ENCODE data around the gene MYH11.
A peak's percentile ranks its signal among the peaks of the same experiment; 100 is the strongest.
"Not testable (repeated sequence)": the region's sequence is repeated elsewhere in the genome, so short reads cannot be mapped to it uniquely, and the experiment has no call there.

The MYH11 gene

DNA sequence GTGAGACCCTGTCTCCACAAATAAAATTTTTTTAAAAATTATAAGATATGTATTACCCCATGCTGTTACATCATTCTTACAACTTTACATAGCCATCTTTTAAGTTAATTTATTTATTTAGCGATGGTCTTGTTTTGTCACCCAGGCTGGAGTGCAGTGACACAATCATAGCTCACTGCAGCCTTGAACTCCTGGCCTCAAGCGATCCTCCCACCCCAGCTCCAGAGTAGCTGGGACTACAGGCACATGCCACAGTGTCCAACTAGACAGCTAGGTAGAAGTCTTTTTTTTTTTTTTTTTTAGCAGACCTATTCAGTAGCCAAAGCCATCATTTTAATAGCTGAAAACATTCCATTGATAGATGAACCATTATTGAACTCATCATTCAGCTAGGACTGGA is 114.1 kb downstream of the MYH11 start:
- no peak for DNase-seq

DNA sequence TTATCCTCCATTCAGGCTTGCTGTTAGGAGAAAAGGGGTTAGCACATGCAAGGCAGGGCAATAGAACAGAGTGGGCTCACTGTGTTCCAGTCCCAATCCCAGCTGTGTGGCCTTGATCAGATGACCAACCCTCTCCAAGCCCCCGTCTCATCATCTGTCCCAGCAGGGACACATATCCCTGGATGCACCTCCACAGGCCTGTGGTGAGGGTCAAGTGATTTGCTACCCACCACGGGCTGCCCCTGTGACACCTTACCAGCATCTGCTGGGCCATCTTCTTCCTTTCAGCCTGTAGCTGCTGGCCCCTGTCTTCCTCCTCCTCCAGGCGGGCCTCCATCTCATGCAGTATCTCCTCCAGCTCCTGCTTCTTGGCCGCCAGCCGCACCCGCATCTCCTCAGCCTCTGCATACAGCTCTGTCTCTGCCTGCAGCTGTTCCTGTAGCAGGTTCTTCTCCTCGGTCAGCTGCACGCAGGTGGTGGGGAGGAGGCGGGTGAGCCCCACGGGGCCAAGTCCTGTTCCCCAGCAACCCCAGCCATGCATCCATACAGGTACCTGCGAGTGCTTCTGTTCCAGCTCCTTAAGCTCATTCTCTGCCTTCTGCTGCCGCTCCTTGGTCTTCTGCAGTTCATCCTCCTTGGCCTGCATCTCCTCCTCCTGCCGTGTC is 115.5 kb downstream of the MYH11 start:
- DNase-seq, result no peak

DNA sequence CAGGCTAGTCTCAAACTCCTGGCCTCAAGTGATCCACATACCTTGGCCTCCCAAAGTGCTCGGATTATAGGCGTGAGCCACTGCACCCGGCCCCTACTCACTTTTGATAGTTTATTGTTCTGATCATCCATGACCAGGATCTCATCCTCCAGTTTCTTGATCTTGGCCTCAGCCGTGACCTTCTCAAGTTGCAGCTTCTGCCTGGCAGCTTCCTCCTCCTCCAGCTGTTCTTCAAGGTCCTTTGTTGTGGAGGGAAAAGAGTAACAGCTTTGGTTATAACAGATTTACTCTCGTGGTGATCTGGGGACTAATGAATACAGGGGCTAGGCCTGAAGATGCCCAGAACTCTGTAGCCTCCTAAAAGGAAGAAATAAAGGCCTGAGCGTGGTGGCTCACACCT is 116.9 kb downstream of the MYH11 start:
- no peak for DNase-seq

DNA sequence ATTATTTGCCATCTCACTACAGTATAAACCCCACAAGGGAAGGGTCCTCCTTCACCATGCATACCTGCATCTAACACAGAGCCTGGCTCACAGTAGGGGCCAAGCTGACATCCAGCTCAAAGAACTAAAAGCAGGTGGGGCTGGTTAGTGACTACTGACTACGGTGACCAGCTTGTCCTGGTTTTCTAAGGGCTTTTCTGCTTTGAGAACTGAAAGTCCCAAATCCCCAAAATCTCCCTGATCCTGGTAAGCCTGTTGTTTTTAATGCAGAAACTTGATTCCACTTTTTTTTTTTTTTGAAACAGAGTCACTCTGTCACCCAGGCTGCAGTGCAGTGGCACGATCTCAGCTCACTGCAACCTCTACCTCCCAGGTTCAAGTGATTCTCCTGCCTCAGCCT is 117.4 kb downstream of the MYH11 start:
- DNase-seq, result no peak

DNA sequence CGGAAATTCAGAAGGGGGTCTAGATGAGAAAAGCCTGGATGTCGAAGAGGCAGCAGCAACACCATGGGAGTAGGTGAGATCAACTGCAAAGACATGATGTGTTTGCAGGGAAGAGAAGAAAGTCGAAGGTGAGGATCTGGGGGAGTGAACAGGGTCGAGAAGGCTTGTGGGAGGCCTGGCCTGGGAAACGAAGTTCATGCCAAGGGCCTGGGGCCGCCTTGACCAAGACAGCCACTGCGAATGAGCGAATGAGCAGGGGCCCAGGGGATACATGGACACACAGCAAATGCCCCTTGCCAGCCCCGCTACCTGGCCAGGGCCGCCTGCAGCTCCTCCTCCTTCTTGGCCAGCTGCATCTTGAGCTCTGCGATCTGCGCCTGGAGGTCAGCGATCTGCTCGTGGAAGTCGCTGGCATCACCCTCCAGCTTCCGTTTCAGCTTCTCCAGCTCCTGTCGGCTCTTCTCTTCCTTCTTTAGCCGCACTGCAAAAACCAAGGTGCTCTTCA is 119.6 kb downstream of the MYH11 start:
- no peak for DNase-seq

DNA sequence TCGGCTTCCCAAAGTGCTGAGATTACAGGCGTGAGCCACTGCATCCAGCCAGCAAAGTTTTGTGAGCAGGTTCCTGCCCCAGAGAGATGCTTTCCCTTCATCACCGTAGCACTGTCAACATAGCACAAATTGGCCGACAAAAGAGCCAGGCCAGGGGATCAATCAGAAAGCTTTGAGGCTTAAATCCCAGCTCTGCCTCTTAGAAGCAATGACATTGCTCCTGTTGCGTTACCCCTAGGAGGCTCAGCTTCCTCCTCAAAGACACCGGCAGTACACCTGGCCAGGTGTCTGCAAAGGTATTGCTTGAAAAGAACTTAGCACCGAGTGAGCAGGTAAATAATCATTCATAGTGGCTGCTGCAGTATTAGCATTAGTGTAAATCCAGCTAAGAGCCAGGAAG is 120.3 kb downstream of the MYH11 start:
- DNase-seq, result no peak

DNA sequence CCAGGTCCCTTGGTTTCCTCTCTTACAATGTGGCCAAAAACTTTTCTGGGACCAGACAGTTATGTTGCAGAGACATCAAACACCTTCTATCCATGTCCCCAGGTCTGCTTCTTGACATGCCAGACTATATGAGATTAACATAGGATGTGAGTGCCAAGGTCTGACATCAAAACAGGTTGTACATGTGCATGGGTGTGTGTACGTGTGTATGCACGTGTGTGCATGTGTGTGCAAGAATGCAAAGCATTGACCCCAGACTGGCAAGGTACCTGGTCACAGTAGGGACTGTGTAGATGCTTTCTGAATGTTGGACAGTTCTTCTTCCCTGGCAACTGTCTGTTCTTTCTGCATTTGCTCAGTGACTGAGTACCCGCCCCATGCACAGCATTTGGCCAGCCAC is 121.2 kb downstream of the MYH11 start:
- no peak for DNase-seq

DNA sequence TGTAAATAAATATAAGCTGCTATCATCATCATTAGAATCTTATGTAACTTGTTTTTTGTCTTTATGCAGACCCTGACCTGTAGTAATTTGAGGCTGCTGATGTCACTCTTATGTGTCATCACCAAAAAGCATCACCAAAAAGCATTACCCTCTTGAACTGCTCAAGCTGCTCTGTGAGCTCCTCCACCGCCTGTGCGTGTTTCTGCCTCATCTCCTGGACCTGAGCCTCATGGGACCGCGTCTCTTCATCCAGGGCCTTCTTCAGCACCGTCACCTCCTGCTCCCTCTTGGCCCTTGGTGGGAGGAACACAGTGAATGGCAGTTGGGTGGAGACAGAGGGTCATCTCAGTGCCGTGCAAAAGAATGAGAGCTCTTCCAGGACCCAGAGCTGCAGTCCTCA is 124.4 kb downstream of the MYH11 start:
- DNase-seq, result no peak

DNA sequence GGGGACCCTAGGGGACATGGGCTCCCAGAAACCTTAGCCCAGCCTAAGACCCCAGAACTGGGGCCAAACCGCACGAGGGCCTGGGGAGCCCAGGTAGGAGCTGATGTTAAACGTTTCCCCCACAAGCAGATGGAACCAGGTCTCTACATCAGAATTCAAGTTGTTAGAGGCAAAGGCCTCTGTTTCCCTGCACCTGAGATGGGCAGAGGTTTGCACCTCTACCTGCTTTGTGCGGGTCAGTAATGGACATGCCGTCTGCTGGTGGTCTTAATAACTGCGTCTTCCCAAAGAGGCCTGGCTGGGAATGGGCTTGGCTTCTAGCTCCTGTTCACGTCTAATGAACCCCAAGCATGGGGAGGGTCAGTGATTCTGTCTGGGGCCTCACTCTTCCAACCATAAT is 127.7 kb downstream of the MYH11 start:
- DNase-seq, result no peak

DNA sequence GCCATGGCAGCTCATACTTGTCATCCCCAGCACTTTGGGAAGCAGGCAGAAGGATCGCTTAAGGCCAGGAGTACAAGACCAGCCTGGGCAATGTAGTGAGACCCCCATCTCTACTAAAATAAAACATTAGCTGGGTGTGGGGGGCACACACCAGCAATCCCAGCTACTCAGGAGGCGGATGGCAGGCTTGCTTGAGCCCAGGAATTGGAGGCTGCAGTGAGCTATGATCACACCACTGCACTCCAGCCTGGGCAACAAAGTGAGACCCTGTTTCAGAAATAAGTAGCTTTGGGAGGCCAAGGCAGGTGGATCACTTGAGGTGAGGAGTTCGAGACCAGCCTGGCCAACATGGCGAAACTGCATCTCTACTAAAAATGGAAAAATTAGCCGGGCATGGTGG is 129.1 kb downstream of the MYH11 start:
- DNase-seq, result not testable (repeated sequence)

DNA sequence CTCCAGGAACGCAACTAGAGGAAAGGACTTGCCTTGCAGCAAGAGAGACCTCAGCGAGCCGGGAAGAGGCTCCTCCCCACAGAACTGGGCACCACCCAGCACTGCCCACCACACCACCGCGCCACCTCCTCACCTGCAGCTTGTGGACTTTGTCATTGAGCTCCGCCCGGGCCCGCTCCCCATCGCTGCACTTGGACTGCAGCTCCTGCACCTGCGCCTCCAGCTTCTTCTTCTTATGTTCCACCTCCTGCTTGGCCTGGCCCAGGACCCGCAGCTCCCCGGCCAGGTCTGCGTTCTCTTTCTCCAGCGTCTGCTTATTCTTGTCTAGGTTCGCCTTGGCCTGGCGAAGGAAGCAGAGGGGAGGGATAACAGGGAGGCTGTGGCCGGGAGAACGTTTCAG is 130.1 kb downstream of the MYH11 start:
- DNase-seq, result no peak

DNA sequence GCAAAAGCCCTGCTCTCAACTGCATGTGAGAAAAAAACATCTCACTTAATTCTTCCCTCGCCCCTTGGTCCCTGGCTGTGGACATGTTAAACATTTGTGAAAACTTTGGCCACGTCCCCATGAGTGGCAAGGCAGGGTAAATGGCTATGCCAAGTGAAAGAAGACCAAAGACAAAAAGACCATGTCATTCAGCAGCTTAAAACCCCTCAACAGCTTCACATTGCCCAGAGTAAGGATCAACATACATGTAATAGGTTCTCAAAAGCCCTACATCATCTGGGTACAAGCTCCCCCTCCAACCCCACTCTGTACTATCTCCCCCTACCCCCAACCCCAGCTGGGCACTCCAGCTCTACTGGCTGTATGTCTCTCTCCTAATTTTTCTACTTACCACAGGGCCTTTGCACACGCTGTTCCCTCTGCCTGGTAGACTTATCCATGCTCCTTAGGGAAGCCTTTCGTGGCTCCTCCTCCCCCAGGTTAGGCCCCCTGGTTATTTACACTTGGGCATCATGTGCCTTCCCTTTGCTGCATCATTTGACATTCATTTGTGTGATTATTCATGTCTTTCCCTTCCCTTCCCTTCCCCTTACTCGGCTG is 131.1 kb downstream of the MYH11 start:
- DNase-seq, result no peak

DNA sequence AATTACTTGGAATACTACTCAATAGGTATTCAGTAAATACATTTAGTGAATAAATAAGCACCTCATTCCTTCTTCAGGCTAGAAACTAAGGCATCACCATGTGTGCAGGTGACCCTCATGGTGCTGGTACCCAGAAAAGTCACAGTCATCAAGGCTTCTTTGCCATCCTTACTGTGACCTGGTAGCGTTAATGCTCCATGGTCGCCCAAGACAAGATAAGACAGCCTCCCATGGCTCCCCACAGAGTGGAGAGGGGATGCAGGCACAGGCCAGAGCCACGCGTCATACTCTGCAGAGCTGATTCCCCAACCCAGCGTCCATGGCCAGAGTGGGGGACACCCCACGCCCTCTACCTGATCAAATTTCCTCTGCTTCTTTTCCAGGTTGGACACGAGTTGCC is 133.0 kb downstream of the MYH11 start:
- DNase-seq, result no peak

DNA sequence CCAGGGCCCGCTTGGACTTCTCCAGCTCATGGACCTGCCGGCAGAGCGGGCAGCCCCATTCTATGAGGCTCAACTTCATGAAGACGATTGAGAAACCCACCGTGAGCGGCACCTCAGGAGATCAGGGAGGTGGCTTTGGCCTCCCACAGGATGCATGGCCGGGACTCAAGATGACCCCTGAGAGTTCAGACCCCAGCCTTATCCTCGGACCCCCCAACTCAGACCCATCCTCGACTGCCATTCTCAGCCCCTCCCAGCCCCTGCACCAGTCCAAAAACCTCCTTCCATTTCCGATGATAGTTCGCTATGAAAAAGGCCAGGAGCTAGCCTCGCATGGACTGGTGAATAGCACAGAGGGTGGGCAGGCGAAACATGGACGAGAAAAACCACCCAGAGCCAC is 135.8 kb downstream of the MYH11 start:
- DNase-seq, result no peak

DNA sequence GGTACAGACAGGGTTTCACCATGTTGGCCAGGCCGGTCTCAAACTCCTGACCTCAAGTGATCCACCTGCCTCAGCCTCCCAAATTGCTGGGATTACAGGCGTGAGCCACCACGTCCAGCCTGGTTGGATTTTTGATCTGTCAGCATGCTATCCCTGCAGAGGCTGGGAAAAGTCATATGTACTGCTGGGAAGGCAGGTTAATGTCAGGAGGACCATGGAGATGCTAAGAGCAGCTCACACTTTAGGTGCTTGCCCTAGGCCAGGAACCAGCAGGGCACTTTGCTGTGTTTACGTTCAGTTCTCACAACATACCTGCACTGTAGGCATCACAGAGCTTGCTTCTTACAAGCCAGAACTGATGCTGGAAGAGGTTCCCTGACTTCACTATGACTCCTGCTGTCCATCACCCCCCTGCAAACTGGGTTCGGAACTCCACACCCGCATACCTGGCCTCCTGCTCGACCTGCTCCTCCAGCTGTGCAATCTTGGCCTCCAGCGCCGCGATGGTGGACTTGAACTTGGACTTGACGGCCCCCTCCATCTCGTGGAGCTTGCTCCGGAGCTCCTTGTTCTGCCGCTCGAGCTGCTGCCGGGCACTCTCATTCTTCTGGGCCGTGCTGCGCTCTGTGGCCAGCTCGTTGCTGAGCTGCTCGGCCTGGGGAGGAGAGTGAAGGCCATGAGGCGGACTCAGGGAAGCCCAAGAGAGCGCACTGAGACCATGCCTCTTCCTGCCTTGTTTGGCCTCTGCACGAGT is 140.0 kb downstream of the MYH11 start:
- DNase-seq, result no peak

DNA sequence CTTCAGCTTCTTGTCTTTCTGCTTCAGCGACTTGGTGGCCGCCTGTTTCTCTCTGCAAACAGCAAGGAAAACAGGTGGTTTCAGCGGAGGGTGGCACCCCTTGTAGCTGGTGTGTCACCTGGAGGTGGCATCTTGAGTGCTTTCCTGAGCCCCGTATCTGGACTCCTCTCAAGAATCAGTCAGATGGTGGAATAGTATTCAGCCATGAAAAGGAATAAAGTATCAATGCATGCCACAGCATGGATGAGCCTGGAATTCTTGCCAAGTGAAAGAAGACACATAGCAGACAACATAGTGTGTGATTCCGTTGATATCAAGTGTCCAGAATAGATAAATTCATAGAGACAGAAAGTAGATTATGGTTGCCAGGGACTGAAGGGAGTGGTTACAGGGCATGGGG is 141.6 kb downstream of the MYH11 start:
- no peak for DNase-seq

DNA sequence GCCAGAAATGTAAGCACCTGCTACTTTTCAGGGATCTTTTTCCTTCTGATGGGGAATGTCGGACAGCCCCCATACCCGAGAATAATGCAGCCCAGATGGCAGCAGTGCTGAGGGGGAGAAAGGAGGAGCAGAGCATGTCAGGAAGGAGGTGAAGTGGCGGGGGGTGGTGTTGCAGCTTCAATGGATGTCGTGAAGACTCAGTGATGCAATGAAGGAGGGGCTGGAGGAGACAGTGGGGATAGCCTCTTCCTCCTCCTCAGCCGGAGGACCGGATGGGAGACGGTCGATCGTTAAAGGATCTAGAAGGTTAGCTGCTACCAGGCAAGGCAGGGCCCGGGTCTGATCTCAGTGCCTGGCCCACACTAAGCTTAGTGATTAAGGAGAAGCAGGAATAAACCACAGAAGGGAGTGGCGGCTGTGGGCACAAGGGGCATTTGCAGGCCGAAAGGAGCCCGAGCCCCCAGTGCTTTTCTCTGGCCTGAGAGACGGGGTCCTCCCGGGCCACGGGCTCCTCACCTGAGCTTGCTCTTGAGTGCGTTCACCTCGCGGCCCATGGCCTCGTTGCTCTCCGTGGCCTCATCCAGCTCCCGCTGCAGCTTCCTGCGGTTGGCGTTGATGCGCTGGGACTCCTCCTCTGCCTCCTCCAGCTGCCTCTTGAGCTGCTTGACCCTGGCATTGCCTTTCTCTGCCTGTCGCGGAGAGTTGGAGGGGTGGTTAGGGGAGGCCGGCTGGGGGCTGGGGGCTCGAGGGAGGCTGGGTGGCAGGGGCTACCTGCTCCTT is 142.2 kb downstream of the MYH11 start:
- DNase-seq, result no peak

DNA sequence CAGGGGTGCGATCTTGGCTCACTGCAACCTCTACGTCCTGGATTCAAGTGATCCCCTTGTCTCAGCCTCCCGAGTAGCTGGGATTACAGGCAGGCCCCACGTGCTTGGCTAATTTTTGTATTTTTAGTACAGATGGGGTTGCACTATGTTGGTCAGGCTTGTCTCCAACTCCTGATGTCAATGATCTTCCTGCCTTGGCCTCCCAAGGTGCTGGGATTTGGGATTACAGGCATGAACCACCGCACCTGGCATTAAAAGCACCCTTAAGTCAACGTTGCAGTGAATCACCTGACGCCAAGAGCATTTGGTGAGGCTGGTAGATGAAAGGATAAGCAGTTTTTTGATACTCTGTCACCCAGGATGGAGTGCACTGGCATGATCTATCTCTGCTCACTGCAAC is 147.8 kb downstream of the MYH11 start:
- no peak for DNase-seq

DNA sequence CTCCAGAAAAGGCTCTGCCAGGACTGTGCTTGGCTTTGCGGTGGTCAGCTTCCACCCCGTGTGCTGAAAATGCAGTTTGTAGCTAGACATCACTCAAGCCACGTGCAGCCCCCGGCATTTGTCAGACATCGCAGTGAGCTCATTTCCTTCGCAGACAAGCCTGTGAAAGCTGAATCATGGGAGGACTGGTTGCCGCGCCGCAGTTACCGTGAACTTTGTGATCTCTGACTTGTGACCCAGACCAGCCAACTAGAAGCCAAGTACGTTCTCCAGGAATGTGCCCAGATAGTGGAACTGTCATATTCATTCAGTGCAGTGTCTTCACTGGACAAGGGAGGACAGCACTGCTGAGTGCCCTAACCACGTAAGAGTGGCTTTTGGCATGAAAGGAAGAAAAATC is 148.7 kb downstream of the MYH11 start:
- DNase-seq, result no peak

DNA sequence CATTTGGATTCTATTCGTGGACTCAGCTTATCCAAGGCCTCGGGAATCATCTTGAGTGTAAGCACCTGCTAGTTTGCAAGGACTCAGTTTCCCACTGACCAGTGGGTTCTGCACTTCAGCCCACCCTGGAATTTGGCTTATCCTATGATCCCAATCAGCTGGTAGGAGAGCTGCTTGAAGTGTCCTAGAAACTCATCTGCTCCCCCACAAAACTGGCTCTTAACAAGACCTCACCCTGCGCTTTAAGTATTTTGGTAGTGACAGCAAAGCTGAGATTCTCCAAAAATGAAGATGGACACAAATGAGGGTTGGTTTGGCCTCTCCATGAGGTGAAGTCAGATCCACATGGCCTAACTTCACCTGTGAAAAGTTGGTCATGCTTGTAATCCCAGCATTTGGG is 149.5 kb downstream of the MYH11 start:
- DNase-seq, result no peak

DNA sequence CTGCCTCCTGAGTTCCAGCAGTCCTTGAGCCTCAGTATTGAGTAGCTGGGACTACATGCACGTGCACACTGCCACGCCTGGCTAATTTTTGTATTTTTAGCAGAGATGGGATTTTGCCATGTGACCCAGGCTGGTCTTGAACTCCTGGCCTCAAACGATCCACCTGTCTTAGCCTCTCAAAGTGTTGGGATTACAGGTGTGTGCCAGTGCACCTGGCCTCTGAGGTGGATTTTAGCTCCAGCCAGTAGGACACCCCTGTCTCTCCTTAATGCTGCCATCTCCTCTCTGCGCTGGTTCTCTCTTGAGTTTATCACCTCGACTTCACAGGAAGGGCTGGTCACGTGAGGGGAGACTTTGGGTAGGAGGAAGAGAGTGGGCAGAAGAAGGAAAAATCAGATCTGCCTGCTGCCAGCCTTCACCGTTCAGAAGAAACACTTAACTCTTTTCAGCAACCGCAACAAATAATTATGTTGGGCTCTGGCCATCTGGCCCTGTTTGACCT is 151.7 kb downstream of the MYH11 start:
- DNase-seq, result no peak

DNA sequence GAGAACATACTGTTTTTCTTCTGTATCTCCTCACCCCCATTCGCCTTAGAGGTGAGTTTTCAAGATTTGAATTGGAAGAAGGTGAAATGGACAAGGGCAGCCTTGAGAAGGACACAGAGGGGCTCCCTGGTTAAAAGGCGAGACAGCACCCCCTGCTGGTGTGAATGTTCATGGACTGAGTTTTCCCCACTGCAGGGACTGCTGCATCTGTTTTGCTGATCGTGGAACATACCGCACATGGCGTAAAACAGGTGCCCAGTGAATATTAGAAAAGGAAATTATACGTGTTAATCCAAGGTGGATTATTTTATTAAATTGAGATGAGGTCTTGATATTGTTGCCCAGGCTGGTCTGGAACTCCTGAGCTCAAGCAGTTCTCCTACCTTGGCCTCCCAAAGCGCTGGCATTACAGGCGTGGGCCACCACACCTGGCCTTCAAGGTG is 152.3 kb downstream of the MYH11 start:
- peak; percentile 75 for DNase-seq

DNA sequence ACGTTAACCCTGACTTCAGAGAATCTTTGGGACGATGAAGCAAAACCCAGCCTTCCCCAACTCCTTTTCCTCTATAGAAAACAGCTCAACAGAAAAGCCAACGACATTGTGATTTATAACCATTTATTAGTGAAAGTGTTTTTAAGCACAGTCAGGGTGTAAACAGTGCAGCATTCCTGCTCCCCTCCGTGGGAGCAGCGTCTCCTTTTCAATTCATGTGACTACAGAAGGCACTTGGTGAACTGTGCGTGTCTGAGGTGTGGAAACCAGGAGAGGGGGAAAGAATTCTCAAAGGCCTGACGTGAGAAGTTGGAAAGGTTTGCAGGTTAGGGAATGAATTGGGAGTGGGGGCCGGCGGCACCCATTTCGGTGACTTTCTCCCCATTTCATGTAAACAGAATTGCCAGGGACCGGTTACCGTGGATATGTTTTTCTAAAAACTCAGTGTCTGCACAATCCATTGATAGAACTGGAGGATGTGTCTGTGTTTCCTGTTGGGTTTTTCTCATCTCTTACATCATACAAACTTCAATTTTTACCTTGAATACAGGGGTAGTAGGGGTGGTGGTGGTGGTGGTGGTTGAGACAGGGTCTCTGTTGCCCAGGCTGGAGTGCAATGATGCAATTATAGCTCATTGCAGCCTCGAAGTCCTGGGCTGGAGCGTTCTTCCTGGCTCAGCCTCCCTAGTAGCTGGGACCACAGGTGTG is 153.6 kb downstream of the MYH11 start:
- no peak for DNase-seq
